HG03575 (cell line): Measurements from ENCODE around the gene DBNL.

Experiments
- ATAC-seq: cut with Tn5 transposase; IDR thresholded peaks from one replicate; pipeline ENCODE4 v1.9.1; 2021; ENCODE audit not compliant: unreplicated experiment, insufficient number of reproducible peaks, low FRiP score; ENCODE audit errors: extremely low read depth

DBNL gene

GRCh38 chr7:44103923-44104859, 59.7 kb downstream of the DBNL start, which contains the start of gene AEBP1:
Gene AEBP1, plus strand, starts transcription at chr7:44104345. Its CDS starts 321 bp downstream, at chr7:44104666.
- no peak for ATAC-seq

- no peak for ATAC-seq
Observed at GRCh38 chr7:44104860-44105771, 60.6 kb downstream of the DBNL start.

GRCh38 chr7:44105832-44106231, 61.3 kb downstream of the DBNL start:
- ATAC-seq: no peak

- ATAC-seq: no peak
Observed at GRCh38 chr7:44106311-44107065, 62.0 kb downstream of the DBNL start.

- ATAC-seq: no peak
Observed at GRCh38 chr7:44107116-44107960, 62.8 kb downstream of the DBNL start.

GRCh38 chr7:44107961-44108767, 63.7 kb downstream of the DBNL start:
- no peak for ATAC-seq

- ATAC-seq: no peak
Observed at GRCh38 chr7:44108768-44109750, 64.6 kb downstream of the DBNL start.

GRCh38 chr7:44109991-44110390, 65.5 kb downstream of the DBNL start:
- no peak for ATAC-seq

- ATAC-seq: no peak
Observed at GRCh38 chr7:44110719-44111635, 66.5 kb downstream of the DBNL start.
